Smooth muscle cell (in vitro differentiated cells): ENCODE results near the gene AMPH. TPM values are rescaled to one million over a fixed set of nuclear protein-coding genes. Genes with fewer than 3 reads are reported as not detected.
A peak's percentile ranks its signal among the peaks of the same experiment; 100 is the strongest.
"Not testable (repeated sequence)": the region's sequence is repeated elsewhere in the genome, so short reads cannot be mapped to it uniquely, and the experiment has no call there.

ENCODE experiments used
- DNase-seq: peaks from one replicate; lab custom pipeline; 2025; ENCODE audit not compliant: unreplicated experiment; lab: John Stamatoyannopoulos, UW
- H2AFZ ChIP-seq: fragments of 200-600 bp; sonication (generic); 2 replicates; pipeline ENCODE4 v1.6.0; 2016; ENCODE audit warnings: antibody characterized with exemption, low read depth, mild to moderate bottlenecking
- H3F3A ChIP-seq: fragments of 200-600 bp; sonication (generic); 2 replicates; pipeline ENCODE4 v1.6.0; 2017; ENCODE audit warnings: antibody characterized with exemption, low read depth
- H3K27ac ChIP-seq: fragments of 200-600 bp; sonication (generic); 2 replicates; pipeline ENCODE4 v1.5.1; 2016; ENCODE audit warnings: low read depth, mild to moderate bottlenecking
- H3K27me3 ChIP-seq: fragments of 200-600 bp; sonication (generic); 2 replicates; pipeline ENCODE4 v1.6.1; 2016; ENCODE audit warnings: low read depth, mild to moderate bottlenecking
- H3K36me3 ChIP-seq: fragments of 200-600 bp; sonication (generic); 2 replicates; pipeline ENCODE4 v1.5.1; 2016; ENCODE audit warnings: low read depth
- H3K4me1 ChIP-seq: fragments of 200-600 bp; sonication (generic); 2 replicates; pipeline ENCODE4 v1.5.1; 2016; ENCODE audit warnings: low read depth
- H3K4me2 ChIP-seq: fragments of 200-600 bp; sonication (generic); 2 replicates; pipeline ENCODE4 v1.6.0; 2016; ENCODE audit warnings: mild to moderate bottlenecking
- H3K4me3 ChIP-seq: fragments of 200-600 bp; sonication (generic); 2 replicates; pipeline ENCODE4 v1.5.1; 2016; ENCODE audit warnings: mild to moderate bottlenecking
- H3K79me2 ChIP-seq: fragments of 200-600 bp; sonication (generic); 2 replicates; pipeline ENCODE4 v1.6.0; 2016; ENCODE audit warnings: low read depth, mild to moderate bottlenecking
- H3K9ac ChIP-seq: fragments of 200-600 bp; sonication (generic); 2 replicates; pipeline ENCODE4 v1.6.0; 2016; ENCODE audit warnings: low read depth
- H3K9me3 ChIP-seq: fragments of 200-600 bp; sonication (generic); replicated peaks from 2 replicates; pipeline ENCODE4 v1.5.1; 2016; ENCODE audit warnings: low read depth
- H4K20me1 ChIP-seq: fragments of 200-600 bp; sonication (generic); 2 replicates; pipeline ENCODE4 v1.6.0; 2016; ENCODE audit warnings: low read depth
- WGBS: methylation state at CpG from one replicate; pipeline ENCODE4 v1.1.7; 2016; ENCODE audit warnings: low lambda C conversion rate; 5-methylcytosine and 5-hydroxymethylcytosine counted together
- polyA plus RNA-seq: library from polyadenylated mRNA; unstranded; fragments of >200 nt; fragmentation: Nextera tagmentation; extraction: Ambion mirVana; gene quantifications from 2 replicates; pipeline ENCODE4 v1.2.1, GENCODE V29; 2016
- total RNA-seq: library from RNA; depleted of rRNA; stranded (reverse); fragments of >200 nt; gene quantifications from 2 replicates; pipeline ENCODE4 v1.2.3, GENCODE V29; 2014
- TF ChIP-seq, protein P1 (sequence below): fragments of 200-600 bp; sonication (generic); IDR thresholded peaks from 2 replicates; pipeline ENCODE4 v1.5.1; 2017; ENCODE audit warnings: borderline replicate concordance, mild to moderate bottlenecking, antibody characterized with exemption; ENCODE audit not compliant: insufficient read depth, poor library complexity, severe bottlenecking

AMPH gene
- total and polyA plus RNA-seq, 2 experiments from 2014 or later = 1.6 to 2.4 TPM

DNA sequence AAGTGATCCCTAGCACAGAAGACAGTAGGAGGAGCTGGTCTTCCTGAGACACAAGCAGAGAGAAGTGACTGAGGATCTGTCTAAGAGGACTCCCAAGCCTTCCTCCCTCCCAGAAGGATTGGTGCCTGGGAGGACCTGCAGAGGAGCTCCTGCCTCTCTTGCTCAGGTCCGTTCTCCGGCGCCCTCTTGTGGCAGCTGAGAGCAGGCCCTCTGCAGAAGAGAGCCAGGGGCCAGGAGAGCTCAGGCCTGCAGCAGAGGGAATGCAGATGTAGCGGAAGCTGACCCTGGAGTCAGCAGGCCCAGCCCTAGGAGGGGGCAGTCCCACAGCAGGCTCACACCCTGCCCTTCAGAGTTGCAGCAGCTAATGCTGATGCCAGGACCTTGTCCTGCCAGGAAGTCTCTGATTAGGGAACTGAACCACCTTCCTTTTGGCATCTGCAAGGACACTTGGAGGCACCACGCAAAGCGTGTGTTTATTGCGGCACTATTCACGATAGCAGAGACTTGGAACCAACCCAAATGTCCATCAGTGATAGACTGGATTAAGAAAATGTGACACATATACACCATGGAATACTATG, 276.8 kb downstream of the AMPH start:
- not testable (repeated sequence) for H3K79me2 ChIP-seq, H3K27ac ChIP-seq, H2AFZ ChIP-seq, H3F3A ChIP-seq, H3K4me2 ChIP-seq, DNase-seq, H3K4me1 ChIP-seq, H4K20me1 ChIP-seq, H3K4me3 ChIP-seq, H3K27me3 ChIP-seq, H3K9me3 ChIP-seq, H3K9ac ChIP-seq, H3K36me3 ChIP-seq
- 60% methylated on average over 8 of the region's 8 CpGs for WGBS
- TF ChIP-seq, protein P1, sequence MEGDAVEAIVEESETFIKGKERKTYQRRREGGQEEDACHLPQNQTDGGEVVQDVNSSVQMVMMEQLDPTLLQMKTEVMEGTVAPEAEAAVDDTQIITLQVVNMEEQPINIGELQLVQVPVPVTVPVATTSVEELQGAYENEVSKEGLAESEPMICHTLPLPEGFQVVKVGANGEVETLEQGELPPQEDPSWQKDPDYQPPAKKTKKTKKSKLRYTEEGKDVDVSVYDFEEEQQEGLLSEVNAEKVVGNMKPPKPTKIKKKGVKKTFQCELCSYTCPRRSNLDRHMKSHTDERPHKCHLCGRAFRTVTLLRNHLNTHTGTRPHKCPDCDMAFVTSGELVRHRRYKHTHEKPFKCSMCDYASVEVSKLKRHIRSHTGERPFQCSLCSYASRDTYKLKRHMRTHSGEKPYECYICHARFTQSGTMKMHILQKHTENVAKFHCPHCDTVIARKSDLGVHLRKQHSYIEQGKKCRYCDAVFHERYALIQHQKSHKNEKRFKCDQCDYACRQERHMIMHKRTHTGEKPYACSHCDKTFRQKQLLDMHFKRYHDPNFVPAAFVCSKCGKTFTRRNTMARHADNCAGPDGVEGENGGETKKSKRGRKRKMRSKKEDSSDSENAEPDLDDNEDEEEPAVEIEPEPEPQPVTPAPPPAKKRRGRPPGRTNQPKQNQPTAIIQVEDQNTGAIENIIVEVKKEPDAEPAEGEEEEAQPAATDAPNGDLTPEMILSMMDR = peak; percentile 25

DNA sequence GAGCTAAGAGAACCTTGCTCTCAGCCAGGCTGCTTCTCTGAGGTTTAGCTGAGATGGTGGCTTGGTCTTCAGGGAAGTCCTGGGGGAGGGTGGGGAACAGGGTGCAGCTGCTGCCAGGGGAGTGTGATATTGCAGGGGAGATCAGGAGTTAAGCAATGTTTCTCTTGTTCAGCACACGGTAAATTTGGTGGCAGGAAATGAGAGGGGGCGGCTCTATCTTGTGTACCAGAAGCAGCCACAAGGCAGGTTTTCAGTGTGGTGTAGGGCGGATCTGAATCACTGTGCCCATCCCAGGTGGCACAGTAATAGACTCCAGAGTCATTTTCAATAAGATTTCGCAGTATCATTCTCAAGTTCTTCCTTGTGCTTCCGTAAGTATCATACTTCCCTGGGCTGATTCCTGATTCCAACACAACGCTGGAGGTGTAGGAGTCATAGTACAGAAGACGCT, 277.7 kb downstream of the AMPH start:
- DNase-seq, H3K4me3 ChIP-seq, H3F3A ChIP-seq, H4K20me1 ChIP-seq, H3K9me3 ChIP-seq, H3K36me3 ChIP-seq, H3K27ac ChIP-seq, H2AFZ ChIP-seq, H3K27me3 ChIP-seq, H3K9ac ChIP-seq, H3K4me1 ChIP-seq, H3K4me2 ChIP-seq, H3K79me2 ChIP-seq: not testable (repeated sequence)
- 87% methylated on average over 5 of the region's 7 CpGs for WGBS

DNA sequence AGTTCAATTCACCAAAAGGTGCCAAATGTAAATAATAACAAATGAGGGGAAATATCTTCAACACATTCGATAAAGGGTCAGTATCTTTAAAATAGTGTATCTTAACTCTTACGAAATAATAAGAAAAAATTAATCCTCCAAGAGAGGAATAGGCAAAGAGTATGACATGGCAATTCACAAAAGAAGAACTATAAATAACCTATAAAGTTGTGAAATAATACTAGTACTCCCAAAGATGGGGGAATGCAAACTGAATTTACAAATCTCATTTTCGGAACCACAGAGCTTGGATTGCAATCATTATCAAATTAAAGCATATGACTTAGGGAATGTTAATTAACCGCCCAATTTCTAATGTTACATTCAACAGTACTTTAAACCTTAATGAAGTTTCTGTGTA, 279.6 kb downstream of the AMPH start:
- Histone ChIP-seq H3K4me1 (no peaks in the 10 kb centered on the region), H3K9ac (no peak overlapping the region), H3K27ac (no peak overlapping the region), H3K27me3 (no peaks in the 10 kb centered on the region), H3K4me2 (no peak overlapping the region), H3K9me3 (no peaks in the 10 kb centered on the region), H2AFZ (no peak overlapping the region), H3K79me2 (no peaks in the 10 kb centered on the region), H4K20me1 (no peaks in the 10 kb centered on the region), H3F3A (no peaks in the 10 kb centered on the region), H3K4me3 (no peak overlapping the region), H3K36me3 (no peaks in the 10 kb centered on the region)
- 91% methylated on average over 4 of the region's 4 CpGs for WGBS
- no peak for DNase-seq
- TF ChIP-seq, protein P1 = no peak

DNA sequence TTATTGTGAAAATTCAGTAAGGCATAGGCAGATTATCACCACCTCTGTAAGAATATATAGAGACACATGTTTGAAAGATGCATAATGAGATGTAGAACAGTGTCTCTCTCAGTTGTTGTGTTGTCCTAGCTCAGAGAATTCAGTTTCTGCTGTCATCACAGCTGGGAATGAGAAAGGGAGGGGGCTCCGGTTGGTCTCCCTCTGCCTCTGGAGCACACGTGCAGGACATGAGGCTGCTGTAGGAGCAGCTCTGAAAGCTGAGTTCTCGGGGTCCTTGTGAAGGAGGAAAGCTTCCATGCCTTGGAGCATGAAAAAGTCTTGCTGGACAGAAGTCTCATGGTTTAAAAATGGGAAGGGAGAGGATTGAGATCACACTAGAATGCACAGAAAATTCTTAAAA, 280.4 kb downstream of the AMPH start:
- not testable (repeated sequence) for H3K9me3 ChIP-seq, H3K4me2 ChIP-seq, H3K4me3 ChIP-seq, H3K79me2 ChIP-seq, H3K4me1 ChIP-seq, H2AFZ ChIP-seq, H3F3A ChIP-seq, H3K27ac ChIP-seq, H3K27me3 ChIP-seq, H3K36me3 ChIP-seq, DNase-seq, H4K20me1 ChIP-seq, H3K9ac ChIP-seq
- WGBS = 93% methylated on average over 3 of the region's 3 CpGs
